ENCODE measurements around the gene NAALADL2.

GRCh38 chr3:175295248-175296130, 436.4 kb downstream of the NAALADL2 start:
- TF ChIP-seq CTCF (conservative IDR thresholded peaks at IDR 0.05 in 1 of 2, IDR thresholded peaks at IDR 0.05 in 1 of 2; ENCODE audit: extremely low read depth in 1 of 2, insufficient read depth in 1 of 2, low read depth in 1 of 2, low read length in 2 of 2) (no peak), EZH2 (IDR thresholded peaks at IDR 0.05; ENCODE audit: borderline replicate concordance, low read length) (no peak)

Measured in mammary epithelial cell (primary cell).